Activated naive CD8-positive, alpha-beta T cell treated with anti-CD3 and anti-CD28 coated beads, Interleukin-2, amount 50 U/mL, for 24 hours (primary cell): ENCODE results near the gene GULP1.

Experiments used
- ATAC-seq: fragments of 150-1000 bp; cut with Tn5 transposase; one replicate; pipeline ENCODE4 v1.10.0; 2021
- DNase-seq: peaks from one replicate; pipeline ENCODE4 v3.0.0; 2021
- H3K27ac Mint-ChIP-seq: one replicate; pipeline ENCODE4 v1.8.0; 2021; ENCODE audit warnings: mild to moderate bottlenecking, mixed read lengths
- H3K27me3 Mint-ChIP-seq: one replicate; pipeline ENCODE4 v1.8.0; 2021; ENCODE audit warnings: mixed read lengths
- H3K36me3 Mint-ChIP-seq: one replicate; pipeline ENCODE4 v1.8.0; 2021; ENCODE audit warnings: low read depth, mixed read lengths
- H3K4me1 Mint-ChIP-seq: one replicate; pipeline ENCODE4 v1.8.0; 2021; ENCODE audit warnings: mixed read lengths
- H3K4me3 Mint-ChIP-seq: one replicate; pipeline ENCODE4 v1.8.0; 2021; ENCODE audit warnings: mild to moderate bottlenecking, moderate library complexity, mixed read lengths
- H3K9me3 Mint-ChIP-seq: one replicate; pipeline ENCODE4 v1.8.0; 2021; ENCODE audit warnings: mixed read lengths

GULP1 gene

DNA sequence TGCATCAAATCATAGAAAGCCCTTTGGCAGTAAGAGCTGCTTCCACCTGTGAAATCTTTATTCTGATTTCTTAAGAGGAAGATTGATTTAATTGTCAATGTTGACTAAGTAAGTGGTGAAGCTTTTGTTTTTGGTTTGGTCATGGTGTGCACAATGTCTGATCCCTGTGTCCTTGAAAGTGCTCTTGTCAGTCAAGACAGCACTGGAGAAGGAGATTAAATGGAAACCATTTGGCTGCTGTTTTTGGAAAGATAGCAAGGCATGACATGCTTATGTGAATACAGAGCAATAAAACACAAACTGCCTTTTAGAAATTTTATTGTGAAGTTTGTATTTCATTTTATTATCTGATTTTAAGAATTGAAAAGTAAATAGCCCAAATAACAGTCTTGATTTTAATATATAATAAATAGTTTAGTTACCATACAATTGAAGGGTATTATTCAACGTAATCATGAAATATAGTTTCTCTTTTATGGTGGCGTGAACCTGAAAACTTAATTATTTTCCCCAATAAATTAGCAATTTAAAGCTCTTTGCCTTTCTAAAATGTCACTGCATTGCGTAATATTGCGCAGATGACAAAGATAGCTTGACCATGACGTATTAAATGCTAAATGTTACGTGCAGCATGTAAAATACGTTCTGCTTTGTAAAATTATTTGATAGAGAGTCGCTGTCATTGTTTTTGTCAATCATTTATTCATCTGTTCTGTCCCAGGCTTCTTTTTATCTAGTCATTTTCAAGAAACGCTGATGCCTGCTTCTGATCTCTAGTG, 69.0 kb downstream of the GULP1 start:
- no peak for ATAC-seq
- Mint-ChIP-seq H3K36me3 (no peaks in the 10 kb centered on the region), H3K4me1 (no peaks in the 10 kb centered on the region), H3K9me3 (no peaks in the 10 kb centered on the region), H3K4me3 (no peak overlapping the region), H3K27me3 (no peaks in the 10 kb centered on the region), H3K27ac (no peak overlapping the region)
- DNase-seq = no peak

DNA sequence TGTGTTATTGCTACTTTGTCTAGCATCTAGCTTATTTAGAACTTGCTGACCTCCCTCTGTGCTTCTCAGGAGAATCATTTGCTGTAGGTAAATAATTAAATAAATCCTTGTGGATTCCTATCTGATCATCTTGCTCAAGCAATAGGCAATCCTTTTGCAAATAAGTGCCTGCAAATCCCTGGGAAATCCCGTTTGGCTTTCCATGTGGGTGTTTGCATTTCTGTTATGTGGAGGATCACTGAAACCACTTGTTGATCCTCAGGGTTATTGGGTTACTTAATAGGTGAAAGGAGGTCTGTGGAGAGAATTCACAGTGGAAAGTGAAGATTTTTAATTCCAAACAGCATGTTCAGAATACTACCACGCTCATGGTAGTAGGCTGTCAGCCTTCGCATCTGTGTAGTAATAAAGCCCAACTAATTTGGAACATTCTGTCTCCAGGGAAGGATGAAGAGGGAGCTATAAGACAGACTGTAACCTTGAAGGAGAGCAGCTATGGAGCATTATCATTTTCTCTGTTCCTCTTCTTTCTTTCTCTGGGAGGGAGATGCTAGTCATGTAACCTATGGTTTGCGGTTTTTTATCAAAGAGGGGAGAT, 72.5 kb downstream of the GULP1 start:
- H3K36me3 Mint-ChIP-seq = no peaks in the 10 kb centered on the region
- DNase-seq (no peak), ATAC-seq (no peak)
- no peaks in the 10 kb centered on the region for H3K4me1 Mint-ChIP-seq
- no peaks in the 10 kb centered on the region for H3K27me3 Mint-ChIP-seq
- no peaks in the 10 kb centered on the region for H3K9me3 Mint-ChIP-seq
- no peak overlapping the region for H3K27ac Mint-ChIP-seq
- H3K4me3 Mint-ChIP-seq = no peak overlapping the region

DNA sequence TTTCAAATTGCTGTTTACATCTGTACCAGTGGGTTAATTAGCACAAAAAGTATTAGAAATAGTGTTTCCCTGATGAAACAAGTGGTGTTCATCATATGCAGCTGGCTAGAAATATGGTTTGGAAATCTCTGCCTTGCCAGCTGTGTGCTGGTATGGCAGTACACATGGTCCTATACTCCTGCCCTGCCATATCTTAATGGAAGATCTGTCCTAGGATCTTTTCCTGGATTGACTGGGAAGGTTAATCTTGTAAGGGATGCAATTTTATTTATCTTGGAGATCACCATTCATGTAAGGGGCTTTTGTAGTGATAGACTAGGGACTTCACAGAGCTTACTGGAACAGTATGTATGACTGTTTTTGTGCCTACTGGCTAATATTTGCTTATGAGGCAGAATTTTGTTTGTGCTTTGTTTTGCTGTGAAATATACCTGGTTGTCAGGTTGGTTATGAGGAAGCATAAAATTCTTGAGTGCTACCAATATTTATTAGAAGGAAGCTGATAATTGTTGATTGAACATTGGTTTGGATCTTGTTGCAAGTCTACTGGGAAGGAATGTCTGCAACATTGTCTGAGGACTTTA, 73.5 kb downstream of the GULP1 start:
- no peak for ATAC-seq
- DNase-seq = no peak
- no peaks in the 10 kb centered on the region for H3K4me1 Mint-ChIP-seq
- H3K9me3 Mint-ChIP-seq = no peaks in the 10 kb centered on the region
- no peak overlapping the region for H3K4me3 Mint-ChIP-seq
- no peaks in the 10 kb centered on the region for H3K27me3 Mint-ChIP-seq
- no peak overlapping the region for H3K27ac Mint-ChIP-seq
- no peaks in the 10 kb centered on the region for H3K36me3 Mint-ChIP-seq

DNA sequence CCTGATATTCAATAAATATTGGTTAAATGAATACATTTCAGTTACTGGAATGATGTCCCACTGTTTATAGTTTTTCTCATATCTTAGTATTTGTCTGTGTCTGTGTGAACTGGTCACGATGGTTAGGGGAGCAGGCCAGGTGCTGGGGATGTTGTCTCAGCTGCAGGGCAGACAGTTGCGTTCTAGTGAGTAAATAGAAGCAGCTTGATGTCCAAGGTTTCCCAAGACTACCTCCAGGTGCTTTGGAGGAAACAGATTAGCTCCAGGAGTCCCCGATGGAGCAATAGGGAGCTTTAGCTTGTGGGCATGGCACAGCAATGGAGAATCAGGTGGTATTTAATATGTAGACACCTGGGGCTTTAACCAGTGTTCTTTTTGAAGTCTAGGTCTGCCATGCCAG, 75.5 kb downstream of the GULP1 start:
- no peaks in the 10 kb centered on the region for H3K36me3 Mint-ChIP-seq
- no peaks in the 10 kb centered on the region for H3K9me3 Mint-ChIP-seq
- no peaks in the 10 kb centered on the region for H3K27me3 Mint-ChIP-seq
- no peak for ATAC-seq
- H3K4me1 Mint-ChIP-seq = no peaks in the 10 kb centered on the region
- DNase-seq = no peak
- H3K27ac Mint-ChIP-seq = no peak overlapping the region
- H3K4me3 Mint-ChIP-seq = no peak overlapping the region

DNA sequence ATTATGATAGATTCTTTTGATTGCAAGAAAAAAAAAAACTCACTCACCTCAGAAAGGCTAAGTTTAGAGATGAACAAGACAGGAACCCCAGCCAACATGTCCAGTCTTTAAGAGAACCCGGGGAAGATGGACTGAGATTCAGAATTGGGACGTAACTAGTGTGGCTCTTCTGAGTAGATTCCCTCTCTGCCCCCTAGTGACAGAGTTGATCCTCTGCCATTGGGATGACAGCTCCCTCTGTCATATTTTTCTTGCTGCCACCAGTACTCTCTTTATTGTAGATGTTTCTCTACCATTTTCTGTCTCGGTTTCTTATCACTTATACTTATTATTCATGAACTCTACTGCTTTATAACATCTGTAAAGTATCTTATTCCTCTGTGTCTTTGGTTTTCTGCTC, 77.7 kb downstream of the GULP1 start:
- Mint-ChIP-seq H3K36me3 (no peaks in the 10 kb centered on the region), H3K4me1 (no peaks in the 10 kb centered on the region), H3K27me3 (no peaks in the 10 kb centered on the region), H3K27ac (no peak overlapping the region), H3K9me3 (no peaks in the 10 kb centered on the region), H3K4me3 (no peak overlapping the region)
- DNase-seq (no peak), ATAC-seq (no peak)

DNA sequence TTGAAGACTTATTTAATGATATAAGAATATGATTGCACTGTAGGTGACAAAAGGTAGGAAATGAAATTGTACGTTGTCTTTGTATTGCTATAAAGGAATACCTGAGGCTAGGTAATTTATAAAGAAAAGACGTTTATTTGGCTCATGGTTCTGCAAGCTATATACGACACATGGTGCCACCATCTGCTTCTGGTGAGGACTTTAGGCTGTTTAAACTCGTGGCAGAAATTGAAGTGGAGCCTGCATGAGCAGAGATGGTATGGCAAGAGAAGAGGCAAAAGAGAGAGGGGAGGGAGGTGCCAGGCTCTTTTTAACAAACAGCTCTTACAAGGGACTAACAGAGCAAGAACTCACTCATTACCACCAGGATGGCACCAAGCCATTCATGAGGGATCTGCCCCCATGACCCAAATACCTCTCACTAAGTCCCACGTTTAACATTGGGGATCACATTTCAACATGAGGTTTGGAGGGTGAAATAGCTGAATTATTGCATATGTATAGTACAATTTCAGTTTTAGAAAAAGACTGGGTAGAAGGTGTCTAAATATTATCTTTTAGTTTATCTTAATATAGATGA, 86.8 kb downstream of the GULP1 start:
- no peak for ATAC-seq
- no peak overlapping the region for H3K27ac Mint-ChIP-seq
- no peaks in the 10 kb centered on the region for H3K4me1 Mint-ChIP-seq
- no peak overlapping the region for H3K4me3 Mint-ChIP-seq
- no peak for DNase-seq
- no peaks in the 10 kb centered on the region for H3K27me3 Mint-ChIP-seq
- no peaks in the 10 kb centered on the region for H3K9me3 Mint-ChIP-seq
- no peaks in the 10 kb centered on the region for H3K36me3 Mint-ChIP-seq

DNA sequence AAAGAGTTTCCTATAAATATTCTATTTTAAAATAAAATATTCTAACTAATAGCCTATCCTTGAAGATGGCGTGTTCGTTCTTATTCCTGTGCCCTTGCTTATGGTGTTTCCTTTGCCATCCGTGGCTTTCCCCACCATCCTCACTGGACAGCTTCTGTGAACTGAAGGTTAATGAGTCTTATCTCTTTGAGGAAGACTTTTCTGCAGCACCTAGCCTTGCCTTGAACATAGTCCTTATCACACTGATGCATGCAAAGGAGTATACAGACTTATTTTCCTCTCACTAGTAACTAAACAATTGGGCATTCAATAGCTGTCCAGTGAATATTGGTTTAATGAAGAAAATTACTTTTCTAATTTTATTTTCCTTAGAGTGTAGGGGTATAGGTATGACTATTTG, 88.1 kb downstream of the GULP1 start:
- DNase-seq = no peak
- Mint-ChIP-seq H3K27me3 (peaks cover 2% of the 10 kb centered on the region), H3K4me3 (no peak overlapping the region), H3K4me1 (no peaks in the 10 kb centered on the region), H3K27ac (no peak overlapping the region), H3K36me3 (no peaks in the 10 kb centered on the region), H3K9me3 (peaks cover 9% of the 10 kb centered on the region)
- no peak for ATAC-seq

DNA sequence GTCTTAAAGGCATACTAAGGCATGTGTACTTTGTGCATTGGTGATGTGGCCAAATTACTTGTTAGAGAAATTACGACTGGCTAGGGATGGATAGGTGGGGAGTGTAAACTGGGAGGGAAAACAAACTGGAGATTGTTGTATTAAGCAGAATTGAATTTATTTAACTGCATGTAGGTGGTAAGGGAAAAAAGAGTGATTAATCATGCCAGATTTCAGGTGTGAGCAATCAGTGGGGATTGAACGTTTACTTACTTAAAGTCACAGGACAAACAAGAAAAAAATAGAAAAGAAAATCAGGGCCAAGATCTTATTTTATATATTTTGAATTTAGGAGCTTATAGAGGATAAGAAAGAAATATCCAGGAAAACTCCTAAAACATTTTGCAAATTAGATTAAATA, 88.6 kb downstream of the GULP1 start:
- Mint-ChIP-seq H3K4me1 (no peaks in the 10 kb centered on the region), H3K4me3 (no peak overlapping the region), H3K36me3 (no peaks in the 10 kb centered on the region), H3K27me3 (peaks cover 2% of the 10 kb centered on the region), H3K27ac (no peak overlapping the region), H3K9me3 (peaks cover 10% of the 10 kb centered on the region)
- ATAC-seq (no peak), DNase-seq (no peak)

DNA sequence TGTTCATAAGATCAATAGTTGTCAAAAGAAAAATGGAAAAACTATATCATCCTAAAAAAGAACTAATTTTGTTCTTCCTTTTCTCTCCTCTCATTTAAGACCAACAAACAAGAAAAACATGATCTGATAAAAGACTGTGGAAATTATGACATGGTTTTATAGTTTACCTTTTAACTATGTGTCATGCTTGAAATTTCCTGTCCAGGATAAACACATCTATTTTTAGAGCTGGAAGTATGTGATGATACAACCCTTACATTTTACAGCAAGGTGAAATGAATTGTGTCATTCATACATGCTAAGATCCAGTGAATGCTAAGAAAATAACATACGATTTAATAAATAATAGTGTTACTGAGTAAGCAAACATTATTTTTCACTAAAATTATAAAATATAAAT, 89.9 kb downstream of the GULP1 start:
- DNase-seq (no peak), ATAC-seq (no peak)
- no peak overlapping the region for H3K27ac Mint-ChIP-seq
- H3K9me3 Mint-ChIP-seq = peaks cover 16% of the 10 kb centered on the region
- H3K4me1 Mint-ChIP-seq = no peaks in the 10 kb centered on the region
- no peaks in the 10 kb centered on the region for H3K36me3 Mint-ChIP-seq
- no peak overlapping the region for H3K4me3 Mint-ChIP-seq
- peaks cover 2% of the 10 kb centered on the region for H3K27me3 Mint-ChIP-seq

DNA sequence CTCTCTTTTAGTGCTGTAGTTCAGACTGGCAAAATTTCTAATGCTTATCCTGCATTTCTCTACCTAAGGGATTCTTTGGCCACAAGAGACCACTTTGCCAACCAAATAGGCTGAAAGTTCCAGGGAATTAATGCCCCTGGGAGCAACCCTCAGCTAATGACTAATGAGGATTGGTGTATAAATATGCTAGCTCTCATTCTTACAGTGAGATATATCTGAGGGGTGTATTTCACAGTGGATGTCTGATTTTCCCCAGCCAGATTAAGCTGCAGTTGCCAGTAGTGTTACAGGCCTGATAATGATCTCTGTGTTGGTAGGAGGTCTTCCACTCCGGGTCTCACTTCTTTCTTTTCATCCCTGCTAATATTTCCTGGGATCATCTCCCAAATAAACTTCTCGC, 90.4 kb downstream of the GULP1 start:
- no peaks in the 10 kb centered on the region for H3K36me3 Mint-ChIP-seq
- no peak for DNase-seq

DNA sequence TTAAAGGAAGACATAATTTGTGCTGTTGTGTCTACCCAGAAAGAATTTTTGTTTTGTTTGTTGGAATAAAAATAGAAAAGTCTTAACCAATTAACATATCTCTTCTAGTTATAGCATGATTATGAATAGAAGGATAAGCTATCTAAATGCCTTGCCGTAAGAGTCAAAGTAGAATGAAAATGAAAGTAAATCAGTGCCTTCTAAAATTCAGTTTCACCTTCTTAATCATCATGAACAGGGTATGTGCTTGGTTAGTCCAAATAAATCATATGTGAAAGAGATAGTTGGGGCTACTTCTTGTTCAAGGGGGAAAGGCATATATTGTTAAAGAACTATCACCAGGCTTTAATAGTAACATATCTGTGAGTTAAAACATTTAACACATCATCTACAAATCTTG, 91.5 kb downstream of the GULP1 start:
- ATAC-seq = no peak

More for the DNA sequence above, 90.4 kb downstream of the GULP1 start:
- Mint-ChIP-seq H3K27ac (no peak overlapping the region), H3K9me3 (peaks cover 16% of the 10 kb centered on the region), H3K4me1 (no peaks in the 10 kb centered on the region), H3K27me3 (peaks cover 2% of the 10 kb centered on the region), H3K4me3 (no peak overlapping the region)
- no peak for ATAC-seq

DNA sequence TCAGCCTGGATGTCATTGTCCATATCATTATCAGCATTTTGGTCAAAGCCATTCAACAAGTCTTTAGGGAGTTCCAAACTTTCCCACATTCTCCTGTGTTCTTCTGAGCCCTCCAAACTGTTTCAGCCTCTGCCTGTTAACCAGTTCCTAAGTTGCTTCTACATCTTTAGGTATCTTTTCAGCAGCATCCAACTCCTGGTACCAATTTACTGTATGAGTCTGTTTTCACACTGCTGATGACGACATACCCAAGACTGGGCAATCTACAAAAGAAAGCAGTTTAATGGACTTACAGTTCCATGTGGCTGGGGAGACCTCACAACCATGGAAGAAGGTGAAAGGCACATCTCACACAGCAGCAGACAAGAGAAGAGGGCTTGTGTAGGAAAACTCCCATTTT, 94.2 kb downstream of the GULP1 start:
- Mint-ChIP-seq H3K9me3 (peaks cover 16% of the 10 kb centered on the region), H3K27ac (no peak overlapping the region), H3K36me3 (no peaks in the 10 kb centered on the region), H3K4me3 (no peak overlapping the region), H3K27me3 (peaks cover 2% of the 10 kb centered on the region), H3K4me1 (no peaks in the 10 kb centered on the region)
- DNase-seq (no peak), ATAC-seq (no peak)

More for the DNA sequence above, 91.5 kb downstream of the GULP1 start:
- DNase-seq = no peak
- Mint-ChIP-seq H3K4me3 (no peak overlapping the region), H3K4me1 (no peaks in the 10 kb centered on the region), H3K36me3 (no peaks in the 10 kb centered on the region), H3K27ac (no peak overlapping the region), H3K9me3 (peaks cover 16% of the 10 kb centered on the region), H3K27me3 (peaks cover 2% of the 10 kb centered on the region)

DNA sequence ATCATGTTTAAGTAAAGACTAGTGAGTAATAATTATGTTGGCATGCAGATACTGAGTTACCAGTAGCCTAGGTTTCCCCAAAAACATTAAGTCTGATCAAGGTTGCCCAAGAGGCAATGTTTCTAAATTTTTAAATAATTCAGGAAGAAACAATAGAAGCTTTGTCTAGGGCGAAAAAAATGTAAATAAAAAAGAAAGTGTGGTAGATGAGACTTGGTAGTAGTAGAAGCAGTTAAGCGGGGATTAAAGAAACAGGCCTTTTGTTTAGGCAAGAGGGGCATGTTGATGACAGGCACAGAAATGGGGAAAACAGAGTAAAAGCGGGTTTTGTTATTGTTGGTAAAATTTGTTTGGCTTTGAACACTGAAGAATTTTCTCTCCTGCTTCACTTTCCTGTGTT, 97.2 kb downstream of the GULP1 start:
- Mint-ChIP-seq H3K9me3 (peaks cover 19% of the 10 kb centered on the region), H3K27ac (no peak overlapping the region), H3K4me1 (no peaks in the 10 kb centered on the region), H3K27me3 (peaks cover 2% of the 10 kb centered on the region), H3K36me3 (no peaks in the 10 kb centered on the region), H3K4me3 (no peak overlapping the region)
- ATAC-seq = no peak
- DNase-seq = no peak

DNA sequence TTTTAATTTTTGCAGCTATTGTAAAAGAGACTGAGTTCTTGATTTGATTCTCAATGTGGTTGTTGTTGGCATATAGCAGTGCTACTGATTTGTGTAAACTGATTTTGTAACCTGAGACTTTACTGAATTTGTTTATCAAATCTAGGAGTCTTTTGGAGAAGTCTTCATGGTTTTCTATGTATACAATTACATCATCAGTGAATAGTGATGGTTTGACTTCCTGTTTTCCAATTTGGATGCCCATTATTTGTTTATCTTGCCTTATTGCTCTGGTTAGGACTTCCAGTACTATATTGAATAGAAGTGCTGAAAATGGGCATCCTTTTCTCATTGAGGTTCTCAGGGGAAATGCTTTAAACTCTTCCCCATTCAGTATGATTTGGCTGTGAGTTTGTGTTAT, 99.7 kb downstream of the GULP1 start:
- no peak overlapping the region for H3K27ac Mint-ChIP-seq

DNA sequence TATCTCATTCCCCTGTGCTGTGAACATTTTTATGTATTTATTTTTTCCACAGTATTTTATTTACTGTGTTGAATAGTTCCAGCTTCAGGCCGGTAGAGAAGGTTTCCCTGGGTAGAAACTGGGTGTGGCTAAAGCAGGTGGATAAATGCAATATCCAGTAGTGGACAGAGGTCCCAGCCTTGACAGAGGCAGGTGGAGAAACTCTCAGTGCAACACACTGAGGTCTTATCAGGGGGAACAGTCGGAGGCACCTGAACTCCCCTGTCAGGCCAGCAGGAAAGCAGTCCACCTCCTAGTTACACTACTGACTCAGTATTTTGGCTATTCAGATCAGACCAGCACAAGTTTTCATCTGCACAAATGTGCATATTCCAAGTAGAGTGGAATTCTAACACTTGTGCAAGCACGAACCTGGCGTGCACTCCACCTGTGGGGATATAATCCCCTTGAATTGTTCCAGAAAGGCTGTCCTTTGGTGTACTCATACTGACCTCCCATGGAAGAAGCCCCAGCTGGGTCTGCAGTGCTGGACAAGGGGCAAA, 103.3 kb downstream of the GULP1 start:
- no peaks in the 10 kb centered on the region for H3K27me3 Mint-ChIP-seq
- H3K36me3 Mint-ChIP-seq = no peaks in the 10 kb centered on the region
- H3K9me3 Mint-ChIP-seq = peaks cover 4% of the 10 kb centered on the region
- no peak for ATAC-seq
- DNase-seq = no peak
- H3K4me1 Mint-ChIP-seq = no peaks in the 10 kb centered on the region
- no peak overlapping the region for H3K27ac Mint-ChIP-seq
- no peak overlapping the region for H3K4me3 Mint-ChIP-seq

More for the DNA sequence above, 99.7 kb downstream of the GULP1 start:
- Mint-ChIP-seq H3K9me3 (peaks cover 4% of the 10 kb centered on the region), H3K36me3 (no peaks in the 10 kb centered on the region), H3K27me3 (no peaks in the 10 kb centered on the region), H3K4me1 (no peaks in the 10 kb centered on the region), H3K4me3 (no peak overlapping the region)
- DNase-seq (no peak), ATAC-seq (no peak)
